ENCODE results near the gene SLC35F3. TPM values are rescaled to one million over a fixed set of nuclear protein-coding genes. Genes with fewer than 3 reads are reported as not detected.

Gene SLC35F3
- total RNA-seq, 6 experiments from 2014 or later: 0.26 to 0.58 (median 0.46) TPM

DNA sequence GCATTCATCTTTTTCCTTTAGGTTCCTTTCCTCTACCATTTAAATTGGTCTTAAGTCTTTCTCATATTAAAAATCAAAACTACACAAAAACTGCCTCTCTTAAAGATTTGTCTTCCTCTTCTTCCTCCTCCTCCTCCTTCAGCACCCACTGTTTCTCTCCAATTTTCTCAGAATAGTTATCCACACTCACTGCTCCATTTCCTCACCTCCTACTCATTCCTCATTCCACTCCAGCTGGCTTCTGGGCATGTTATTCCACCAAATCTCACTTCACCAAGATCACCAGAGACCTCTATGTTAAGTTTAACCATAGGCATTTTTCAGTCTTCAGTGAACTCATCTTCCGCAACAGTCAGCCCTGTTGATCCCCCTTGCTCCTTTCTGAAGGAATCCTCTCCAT is 173.7 kb downstream of the SLC35F3 start:
- no peak for DNase-seq
- Mint-ChIP-seq H3K4me3 (no peak overlapping the region), H3K27me3 (ENCODE audit: insufficient read depth) (no peaks in the 10 kb centered on the region), H3K36me3 (ENCODE audit: low read depth) (no peaks in the 10 kb centered on the region), H3K9me3 (peaks cover 7% of the 10 kb centered on the region), H3K27ac (no peak overlapping the region), H3K4me1 (ENCODE audit: low read depth) (no peaks in the 10 kb centered on the region)
- TF ChIP-seq, protein P1, sequence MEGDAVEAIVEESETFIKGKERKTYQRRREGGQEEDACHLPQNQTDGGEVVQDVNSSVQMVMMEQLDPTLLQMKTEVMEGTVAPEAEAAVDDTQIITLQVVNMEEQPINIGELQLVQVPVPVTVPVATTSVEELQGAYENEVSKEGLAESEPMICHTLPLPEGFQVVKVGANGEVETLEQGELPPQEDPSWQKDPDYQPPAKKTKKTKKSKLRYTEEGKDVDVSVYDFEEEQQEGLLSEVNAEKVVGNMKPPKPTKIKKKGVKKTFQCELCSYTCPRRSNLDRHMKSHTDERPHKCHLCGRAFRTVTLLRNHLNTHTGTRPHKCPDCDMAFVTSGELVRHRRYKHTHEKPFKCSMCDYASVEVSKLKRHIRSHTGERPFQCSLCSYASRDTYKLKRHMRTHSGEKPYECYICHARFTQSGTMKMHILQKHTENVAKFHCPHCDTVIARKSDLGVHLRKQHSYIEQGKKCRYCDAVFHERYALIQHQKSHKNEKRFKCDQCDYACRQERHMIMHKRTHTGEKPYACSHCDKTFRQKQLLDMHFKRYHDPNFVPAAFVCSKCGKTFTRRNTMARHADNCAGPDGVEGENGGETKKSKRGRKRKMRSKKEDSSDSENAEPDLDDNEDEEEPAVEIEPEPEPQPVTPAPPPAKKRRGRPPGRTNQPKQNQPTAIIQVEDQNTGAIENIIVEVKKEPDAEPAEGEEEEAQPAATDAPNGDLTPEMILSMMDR (IDR thresholded peaks at IDR 0.05): no peak

DNA sequence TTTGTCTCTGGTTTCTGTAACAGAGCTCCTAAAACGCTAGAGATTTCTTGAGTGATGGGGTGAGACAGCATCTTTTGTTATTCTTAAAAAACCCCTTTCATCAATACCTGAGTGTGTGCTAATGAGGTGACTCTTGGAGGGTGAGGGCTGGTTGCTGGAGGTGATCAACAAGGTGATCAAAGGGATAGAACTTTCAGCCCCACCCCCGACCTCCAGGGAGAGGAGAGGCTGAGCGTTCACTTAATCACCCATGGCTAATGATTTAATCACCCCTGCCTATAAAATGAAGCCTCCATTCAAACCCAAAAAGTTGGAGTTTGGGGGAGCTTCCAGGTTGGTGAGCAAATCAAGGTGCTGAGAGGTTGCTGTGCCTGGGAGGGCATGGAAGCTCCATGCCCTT is 175.4 kb downstream of the SLC35F3 start:
- H3K27ac Mint-ChIP-seq: no peak overlapping the region
- no peaks in the 10 kb centered on the region for H3K4me1 Mint-ChIP-seq (ENCODE audit: low read depth)
- H3K27me3 Mint-ChIP-seq (ENCODE audit: insufficient read depth): no peaks in the 10 kb centered on the region
- no peak for DNase-seq
- H3K9me3 Mint-ChIP-seq: peaks cover 11% of the 10 kb centered on the region
- H3K36me3 Mint-ChIP-seq (ENCODE audit: low read depth): no peaks in the 10 kb centered on the region
- TF ChIP-seq, protein P1 (IDR thresholded peaks at IDR 0.05): no peak
- H3K4me3 Mint-ChIP-seq: no peak overlapping the region

DNA sequence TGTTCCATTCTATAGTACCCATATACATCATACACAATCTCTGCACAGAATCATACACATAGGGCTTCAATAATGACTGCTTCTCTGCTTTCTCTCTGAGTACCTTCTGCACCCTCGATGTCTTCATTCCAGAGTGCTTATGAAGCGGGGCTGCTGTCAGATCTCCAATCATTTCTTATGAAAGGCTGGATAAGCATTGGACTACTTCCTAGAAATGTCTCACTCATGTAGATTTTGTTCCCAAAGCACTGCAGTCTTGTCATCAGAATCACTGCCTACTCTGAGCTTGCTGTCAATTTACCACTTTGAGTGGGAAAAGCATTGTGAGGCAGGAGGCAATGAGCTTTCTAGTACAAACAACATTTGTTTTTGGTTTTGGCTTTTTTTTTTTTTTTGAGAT is 179.0 kb downstream of the SLC35F3 start:
- H3K9me3 Mint-ChIP-seq: peaks cover 4% of the 10 kb centered on the region
- H3K4me3 Mint-ChIP-seq: no peak overlapping the region
- TF ChIP-seq, protein P1 (IDR thresholded peaks at IDR 0.05): no peak
- no peak for DNase-seq
- no peaks in the 10 kb centered on the region for H3K36me3 Mint-ChIP-seq (ENCODE audit: low read depth)
- H3K27ac Mint-ChIP-seq: no peak overlapping the region
- no peaks in the 10 kb centered on the region for H3K4me1 Mint-ChIP-seq (ENCODE audit: low read depth)
- no peaks in the 10 kb centered on the region for H3K27me3 Mint-ChIP-seq (ENCODE audit: insufficient read depth)

DNA sequence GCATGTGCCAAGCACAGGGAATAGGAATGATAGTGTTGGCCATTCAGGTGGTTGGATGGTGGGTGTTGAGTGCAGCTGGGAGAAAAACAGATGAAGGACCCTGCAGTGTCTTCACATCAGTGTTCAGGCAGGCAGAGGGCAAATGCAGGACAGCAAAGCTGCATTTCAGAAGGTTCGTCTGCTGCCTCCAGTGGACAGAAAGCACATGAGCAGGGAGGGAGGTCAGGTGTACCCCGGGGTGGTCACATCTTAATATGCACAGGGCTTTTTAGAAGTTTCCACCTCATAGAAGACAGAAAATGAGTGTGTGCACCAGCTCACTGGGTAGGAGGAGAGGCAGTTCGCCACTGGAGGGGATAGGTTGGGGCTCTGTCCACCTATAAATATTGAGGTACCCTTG is 184.9 kb downstream of the SLC35F3 start:
- H3K4me3 Mint-ChIP-seq: no peak overlapping the region
- DNase-seq: no peak
- TF ChIP-seq, protein P1 (IDR thresholded peaks at IDR 0.05): no peak
- peaks cover 19% of the 10 kb centered on the region for H3K9me3 Mint-ChIP-seq
- no peaks in the 10 kb centered on the region for H3K4me1 Mint-ChIP-seq (ENCODE audit: low read depth)
- H3K27ac Mint-ChIP-seq: no peak overlapping the region
- H3K27me3 Mint-ChIP-seq (ENCODE audit: insufficient read depth): no peaks in the 10 kb centered on the region
- no peaks in the 10 kb centered on the region for H3K36me3 Mint-ChIP-seq (ENCODE audit: low read depth)

DNA sequence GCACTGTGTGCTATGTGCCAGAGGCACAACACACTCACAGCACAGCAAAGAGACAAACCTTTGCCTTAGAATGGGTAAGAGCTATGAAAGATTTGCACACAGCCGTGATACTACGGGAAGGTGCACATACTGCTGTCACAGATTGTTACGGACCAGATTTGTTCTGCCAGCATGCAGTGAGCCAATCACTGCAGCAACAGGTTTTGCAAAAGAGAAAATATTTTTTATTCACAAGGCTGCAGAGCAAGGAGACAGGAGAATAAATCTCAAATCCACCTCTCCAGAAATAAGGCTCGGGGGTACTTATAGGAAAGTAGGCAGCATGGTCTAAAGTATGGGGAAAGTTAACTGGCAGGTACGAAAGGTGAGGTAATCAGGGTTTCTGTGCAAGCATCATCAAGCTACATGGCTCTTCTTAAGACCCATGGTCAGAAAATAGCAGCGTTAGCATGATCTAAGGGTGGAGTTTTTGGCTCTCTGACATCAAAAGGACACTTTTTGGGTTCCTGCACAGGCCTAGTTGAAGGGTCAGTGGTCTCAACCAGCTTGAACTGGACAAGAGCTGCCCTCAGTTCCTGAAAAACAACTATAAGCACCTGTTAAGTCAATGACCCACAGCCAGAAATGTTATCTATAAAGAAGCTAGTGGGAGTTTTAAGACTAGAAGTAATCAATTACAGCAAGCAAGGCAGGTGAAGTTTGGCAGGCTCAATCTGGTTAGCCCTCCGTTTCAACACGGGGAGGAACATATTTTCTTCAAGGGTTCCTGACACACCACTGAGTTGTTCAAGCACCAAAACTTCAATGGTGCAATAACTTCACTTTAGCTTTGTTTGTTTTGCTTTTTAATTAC is 186.0 kb downstream of the SLC35F3 start:
- no peak for DNase-seq
- H3K36me3 Mint-ChIP-seq (ENCODE audit: low read depth): no peaks in the 10 kb centered on the region
- H3K9me3 Mint-ChIP-seq: peaks cover 24% of the 10 kb centered on the region
- peaks cover 2% of the 10 kb centered on the region; the same call in 1 of the 2 replicates for H3K27me3 Mint-ChIP-seq (ENCODE audit: insufficient read depth)
- H3K4me3 Mint-ChIP-seq: no peak overlapping the region
- TF ChIP-seq, protein P1 (IDR thresholded peaks at IDR 0.05): no peak
- no peaks in the 10 kb centered on the region for H3K4me1 Mint-ChIP-seq (ENCODE audit: low read depth)
- no peak overlapping the region for H3K27ac Mint-ChIP-seq
